Retinal pigment epithelial cell (primary cell): Measurements from ENCODE around the gene LRIT2.
A peak's percentile ranks its signal among the peaks of the same experiment; 100 is the strongest.

Source experiments
- DNase-seq: peaks from one replicate; pipeline ENCODE4 v3.0.0-alpha.2; 2010; ENCODE audit warnings: low read depth
- H3K4me3 ChIP-seq: 2 replicates; pipeline ENCODE4 v1.5.1; 2011; ENCODE audit warnings: mild to moderate bottlenecking, low read length, control low read depth, moderate library complexity
- TF ChIP-seq, protein P1 (sequence below): conservative IDR thresholded peaks from 2 replicates; pipeline ENCODE4 v1.5.1; 2011; ENCODE audit warnings: low read depth, low read length, control low read depth, inconsistent platforms

LRIT2 gene

DNA sequence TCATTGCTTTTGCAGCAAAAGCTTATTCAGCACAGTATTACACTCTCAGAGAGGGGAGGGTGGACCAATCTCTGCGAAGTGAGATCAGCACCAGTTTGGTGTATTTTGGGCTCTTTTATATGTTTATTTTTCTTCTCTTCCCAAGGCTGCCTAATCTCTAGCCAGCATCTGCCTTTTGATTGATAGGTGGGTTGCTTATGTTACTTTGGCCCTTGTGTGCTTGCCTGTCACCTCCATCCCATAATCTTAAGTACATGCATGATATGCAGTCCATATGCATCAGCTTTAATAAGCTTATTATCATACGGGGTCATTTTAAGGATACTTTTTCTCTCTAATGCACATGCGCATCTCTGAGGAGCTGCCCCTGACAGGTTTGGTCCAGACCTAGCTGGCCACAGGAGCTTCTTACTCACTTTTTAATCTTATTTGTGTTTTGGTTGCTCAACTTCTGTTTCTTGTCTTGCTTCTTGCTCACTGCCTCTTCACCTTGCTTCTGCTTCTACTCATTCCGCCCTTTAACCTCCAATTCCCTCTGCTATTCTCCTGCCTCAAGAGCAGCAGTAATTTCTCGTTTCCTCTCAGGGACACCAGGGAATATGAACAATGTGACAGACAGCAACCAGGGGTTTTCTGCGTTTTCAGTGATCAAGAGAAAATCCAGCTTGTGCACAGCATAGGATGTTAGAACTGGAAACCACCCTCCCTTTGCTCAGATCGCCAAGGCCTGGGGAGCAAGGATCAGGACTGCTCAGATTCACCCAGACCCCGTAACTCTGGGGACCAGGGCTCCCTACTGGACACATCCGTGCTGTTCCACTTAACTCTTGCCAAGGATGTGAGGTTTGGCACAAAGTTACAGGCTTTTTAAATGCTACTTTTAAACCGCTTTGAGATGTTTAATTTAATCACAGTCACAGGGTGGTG lies 29.5 kb upstream of the LRIT2 start:
- TF ChIP-seq, protein P1, sequence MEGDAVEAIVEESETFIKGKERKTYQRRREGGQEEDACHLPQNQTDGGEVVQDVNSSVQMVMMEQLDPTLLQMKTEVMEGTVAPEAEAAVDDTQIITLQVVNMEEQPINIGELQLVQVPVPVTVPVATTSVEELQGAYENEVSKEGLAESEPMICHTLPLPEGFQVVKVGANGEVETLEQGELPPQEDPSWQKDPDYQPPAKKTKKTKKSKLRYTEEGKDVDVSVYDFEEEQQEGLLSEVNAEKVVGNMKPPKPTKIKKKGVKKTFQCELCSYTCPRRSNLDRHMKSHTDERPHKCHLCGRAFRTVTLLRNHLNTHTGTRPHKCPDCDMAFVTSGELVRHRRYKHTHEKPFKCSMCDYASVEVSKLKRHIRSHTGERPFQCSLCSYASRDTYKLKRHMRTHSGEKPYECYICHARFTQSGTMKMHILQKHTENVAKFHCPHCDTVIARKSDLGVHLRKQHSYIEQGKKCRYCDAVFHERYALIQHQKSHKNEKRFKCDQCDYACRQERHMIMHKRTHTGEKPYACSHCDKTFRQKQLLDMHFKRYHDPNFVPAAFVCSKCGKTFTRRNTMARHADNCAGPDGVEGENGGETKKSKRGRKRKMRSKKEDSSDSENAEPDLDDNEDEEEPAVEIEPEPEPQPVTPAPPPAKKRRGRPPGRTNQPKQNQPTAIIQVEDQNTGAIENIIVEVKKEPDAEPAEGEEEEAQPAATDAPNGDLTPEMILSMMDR = no peak
- H3K4me3 ChIP-seq = no peak overlapping the region
- no peak for DNase-seq

DNA sequence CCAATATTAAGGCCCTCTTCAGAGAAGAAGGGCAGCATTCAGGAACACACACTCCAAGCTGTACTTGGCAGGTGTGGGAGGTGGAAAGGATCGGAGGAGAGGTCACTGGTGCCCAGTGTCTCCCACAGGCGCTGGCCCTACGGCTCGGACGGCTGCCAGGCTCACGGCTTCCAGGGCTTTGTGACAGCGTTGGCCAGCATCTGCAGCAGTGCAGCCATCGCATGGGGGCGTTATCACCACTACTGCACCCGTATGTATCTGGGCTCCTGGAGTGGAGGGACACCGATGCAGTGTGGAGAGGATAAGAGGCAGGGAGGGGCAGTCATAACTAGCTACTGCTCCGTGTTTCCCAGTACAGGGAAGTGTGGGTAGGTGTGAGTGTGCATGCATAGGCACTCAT lies 23.4 kb upstream of the LRIT2 start:
- DNase-seq = no peak
- H3K4me3 ChIP-seq = no peak overlapping the region
- TF ChIP-seq, protein P1 = no peak

DNA sequence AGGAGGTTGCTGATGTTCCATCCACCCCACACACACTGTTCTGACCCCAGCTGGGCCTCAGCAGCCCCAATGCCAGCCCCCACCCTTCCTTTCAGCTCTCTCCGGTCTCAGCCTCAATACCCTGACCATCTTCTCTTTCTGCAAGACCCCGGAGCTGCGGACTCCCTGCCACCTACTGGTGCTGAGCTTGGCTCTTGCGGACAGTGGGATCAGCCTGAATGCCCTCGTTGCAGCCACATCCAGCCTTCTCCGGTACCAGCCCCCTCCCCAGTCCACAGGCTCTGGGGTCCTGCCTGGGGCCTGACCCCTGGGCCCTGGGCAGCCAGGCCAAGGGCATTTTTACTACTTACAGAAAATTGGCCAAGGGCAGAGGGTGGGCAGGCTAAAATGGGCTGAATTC lies 22.2 kb upstream of the LRIT2 start:
- no peak for DNase-seq
- H3K4me3 ChIP-seq = no peak overlapping the region
- TF ChIP-seq, protein P1 = no peak

DNA sequence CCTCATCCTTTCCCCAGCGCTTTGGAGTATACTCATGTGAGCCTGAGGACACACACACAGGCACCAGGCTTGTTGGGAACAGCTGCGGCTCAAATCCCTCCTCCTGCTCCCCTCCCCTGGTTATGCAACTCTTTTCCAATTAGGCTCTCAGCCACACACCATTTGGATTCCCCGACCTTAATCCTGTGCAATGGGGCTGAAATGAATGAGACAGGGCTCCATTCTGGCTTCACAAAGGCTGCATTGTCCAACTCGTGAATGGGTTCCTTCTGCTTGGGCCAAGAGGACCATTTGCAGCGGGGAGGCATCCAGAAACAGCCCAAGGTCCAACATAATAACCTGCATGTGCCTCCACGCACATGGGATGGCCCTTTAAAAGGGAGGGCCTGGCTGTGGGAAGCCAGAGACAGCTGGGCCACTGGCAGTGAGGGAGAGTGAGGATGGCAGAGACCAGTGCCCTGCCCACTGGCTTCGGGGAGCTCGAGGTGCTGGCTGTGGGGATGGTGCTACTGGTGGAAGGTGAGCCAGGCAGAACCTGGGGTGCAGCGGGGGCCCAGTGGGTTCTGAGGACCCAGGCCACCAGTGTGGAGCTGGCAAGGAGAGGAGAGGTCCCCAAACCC lies 19.4 kb upstream of the LRIT2 start, which contains the start of gene RGR:
RGR (plus strand) TSS at position 403 of the 620 bp plus-strand sequence; CDS start at position 441, 38 bp downstream.
- TF ChIP-seq, protein P1 = no peak
- no peak within 1 kb of the TSS for H3K4me3 ChIP-seq
- peak; percentile 83 for DNase-seq

DNA sequence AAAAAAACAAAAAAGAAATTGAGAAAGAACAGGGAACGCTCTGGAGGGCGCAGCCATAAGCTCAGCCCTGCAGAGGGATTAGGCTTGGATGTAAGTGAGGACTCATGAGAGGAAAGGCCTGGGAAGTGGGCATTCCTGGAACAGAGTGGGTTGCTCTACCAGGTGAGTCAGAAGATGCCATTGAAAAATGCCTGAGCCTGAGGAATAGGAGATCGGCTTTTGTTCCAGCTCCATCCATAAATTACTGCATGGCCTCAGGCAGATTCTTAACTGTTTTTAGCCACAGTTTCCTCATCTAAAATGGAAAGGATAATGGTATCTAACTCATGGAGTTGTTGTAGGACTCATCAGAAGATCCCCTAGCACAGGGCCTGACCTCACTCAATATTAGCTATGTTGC lies 18.4 kb upstream of the LRIT2 start:
- TF ChIP-seq, protein P1 = no peak
- no peak overlapping the region for H3K4me3 ChIP-seq
- DNase-seq = no peak

DNA sequence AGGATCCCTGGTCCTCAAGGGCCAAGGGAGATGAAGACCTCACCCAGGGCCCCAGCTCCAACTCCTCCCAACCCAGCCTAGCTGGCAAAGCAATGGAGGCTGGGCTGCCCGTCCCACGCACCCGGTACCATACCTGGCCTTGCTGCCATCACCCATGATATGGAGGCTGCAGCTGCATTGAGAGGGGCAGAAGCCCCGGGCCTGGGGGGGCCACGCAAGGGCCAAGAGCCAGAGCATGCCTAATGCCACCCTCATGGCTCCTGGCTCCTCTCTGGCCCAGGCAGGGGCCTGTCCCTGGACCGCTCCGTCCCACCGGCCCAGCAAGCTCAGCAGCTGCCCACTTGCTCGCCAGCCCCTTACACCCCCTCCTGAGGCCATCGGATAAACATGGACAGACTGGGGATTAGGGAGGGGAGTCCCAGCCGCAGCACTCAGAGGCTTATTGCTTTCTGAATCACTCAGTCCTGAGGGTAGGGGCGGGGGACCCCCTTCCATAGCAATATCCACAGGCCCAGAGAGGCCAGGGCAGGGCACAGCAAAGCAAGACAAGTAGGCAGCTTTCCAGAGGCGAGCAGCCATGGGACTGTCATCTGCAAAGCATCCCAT lies 15.9 kb upstream of the LRIT2 start, which contains the start of gene LRIT1:
LRIT1 (minus strand) TSS at position 362 of the 606 bp plus-strand sequence; CDS start at position 255, 107 bp downstream.
- TF ChIP-seq, protein P1 = no peak
- no peak within 1 kb of the TSS for H3K4me3 ChIP-seq
- no peak for DNase-seq
